Testis (tissue), 2 donors: Measurements from ENCODE around the gene JADE3.
"Not testable (repeated sequence)": the region's sequence is repeated elsewhere in the genome, so short reads cannot be mapped to it uniquely, and the experiment has no call there.

Experiments
- POLR2A ChIP-seq: fragments of 450-650 bp; IDR thresholded peaks from one replicate; pipeline ENCODE4 v1.6.1; 2017; ENCODE audit warnings: antibody characterized with exemption, mild to moderate bottlenecking, moderate library complexity
- TF ChIP-seq, protein P1 (sequence below), 3 experiments: fragments of 450-650 bp in 2 of 3; fragments of 200-600 bp in 1 of 3; sonication (generic) in 1 of 3; IDR thresholded peaks; one replicate each; pipeline ENCODE4 v1.5.1; 2016 to 2019; ENCODE audit warnings: antibody characterized with exemption in 3 of 3, mild to moderate bottlenecking in 2 of 3, moderate library complexity in 1 of 3

DNA sequence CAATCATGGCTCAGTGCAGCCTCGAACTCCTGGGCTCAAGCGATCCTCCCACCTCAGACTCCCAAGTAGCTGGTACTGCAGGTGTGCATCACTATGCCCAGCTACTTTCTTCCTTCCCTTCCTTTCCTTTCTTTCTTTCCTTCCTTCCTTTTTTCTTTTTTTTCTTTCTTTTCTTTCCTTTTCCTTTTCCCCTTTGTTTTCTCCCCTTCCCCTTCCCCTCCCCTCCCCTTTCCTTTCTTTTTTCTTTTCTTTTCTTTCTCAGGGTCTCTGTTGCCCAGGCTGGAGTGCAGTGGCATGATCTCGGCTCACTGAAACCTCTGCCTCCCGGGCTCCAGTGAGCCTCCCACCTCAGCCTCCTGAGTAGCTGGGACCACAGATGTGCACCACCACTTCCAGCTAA lies 44.4 kb downstream of the JADE3 start:
- TF ChIP-seq, protein P1, sequence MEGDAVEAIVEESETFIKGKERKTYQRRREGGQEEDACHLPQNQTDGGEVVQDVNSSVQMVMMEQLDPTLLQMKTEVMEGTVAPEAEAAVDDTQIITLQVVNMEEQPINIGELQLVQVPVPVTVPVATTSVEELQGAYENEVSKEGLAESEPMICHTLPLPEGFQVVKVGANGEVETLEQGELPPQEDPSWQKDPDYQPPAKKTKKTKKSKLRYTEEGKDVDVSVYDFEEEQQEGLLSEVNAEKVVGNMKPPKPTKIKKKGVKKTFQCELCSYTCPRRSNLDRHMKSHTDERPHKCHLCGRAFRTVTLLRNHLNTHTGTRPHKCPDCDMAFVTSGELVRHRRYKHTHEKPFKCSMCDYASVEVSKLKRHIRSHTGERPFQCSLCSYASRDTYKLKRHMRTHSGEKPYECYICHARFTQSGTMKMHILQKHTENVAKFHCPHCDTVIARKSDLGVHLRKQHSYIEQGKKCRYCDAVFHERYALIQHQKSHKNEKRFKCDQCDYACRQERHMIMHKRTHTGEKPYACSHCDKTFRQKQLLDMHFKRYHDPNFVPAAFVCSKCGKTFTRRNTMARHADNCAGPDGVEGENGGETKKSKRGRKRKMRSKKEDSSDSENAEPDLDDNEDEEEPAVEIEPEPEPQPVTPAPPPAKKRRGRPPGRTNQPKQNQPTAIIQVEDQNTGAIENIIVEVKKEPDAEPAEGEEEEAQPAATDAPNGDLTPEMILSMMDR (IDR thresholded peaks at IDR 0.05), result not testable (repeated sequence)
- TF ChIP-seq POLR2A, result not testable (repeated sequence)
